ENCODE results near the gene TREH.

Gene TREH

DNA sequence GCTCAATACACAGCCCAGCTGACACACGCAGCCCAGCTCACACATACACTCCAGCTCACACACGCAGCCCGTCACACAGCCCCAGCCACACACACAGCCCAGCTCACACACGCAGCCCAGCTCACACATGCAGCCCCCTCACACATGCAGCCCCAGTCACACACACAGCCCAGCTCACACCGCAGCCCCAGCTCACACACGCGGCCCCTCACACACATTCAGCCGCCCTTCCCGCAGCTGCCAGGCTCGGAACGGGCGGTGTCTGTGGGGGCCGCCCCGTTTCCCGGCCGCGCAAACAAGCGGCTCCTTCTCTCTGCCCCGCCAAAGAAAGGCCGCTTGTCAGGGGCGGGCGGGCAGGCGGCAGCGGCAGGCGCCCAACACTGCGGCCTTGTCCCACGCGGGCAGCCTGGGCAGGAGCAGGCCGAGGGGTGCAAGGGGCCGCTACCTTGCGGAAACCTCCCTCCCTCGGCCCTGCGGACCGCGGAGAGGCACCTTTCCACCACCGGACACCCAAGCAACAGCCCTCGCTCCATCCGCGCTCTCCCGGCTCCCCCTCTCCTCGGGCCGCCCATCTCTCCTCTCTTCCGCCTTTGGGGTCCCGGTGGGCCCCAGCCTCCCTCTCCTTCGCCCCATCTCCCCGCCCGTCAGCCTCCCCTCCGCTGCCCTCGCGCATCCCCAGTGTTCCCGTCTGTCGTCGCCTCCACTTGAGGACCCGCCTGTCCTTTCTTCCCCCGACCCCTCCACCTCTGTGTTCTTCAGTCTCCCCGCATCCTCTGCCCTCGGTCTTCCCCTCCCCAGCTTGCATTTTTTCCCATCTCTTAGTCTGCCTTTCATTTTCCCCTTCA lies 69.8 kb downstream of the TREH start:
- no peak for DNase-seq

DNA sequence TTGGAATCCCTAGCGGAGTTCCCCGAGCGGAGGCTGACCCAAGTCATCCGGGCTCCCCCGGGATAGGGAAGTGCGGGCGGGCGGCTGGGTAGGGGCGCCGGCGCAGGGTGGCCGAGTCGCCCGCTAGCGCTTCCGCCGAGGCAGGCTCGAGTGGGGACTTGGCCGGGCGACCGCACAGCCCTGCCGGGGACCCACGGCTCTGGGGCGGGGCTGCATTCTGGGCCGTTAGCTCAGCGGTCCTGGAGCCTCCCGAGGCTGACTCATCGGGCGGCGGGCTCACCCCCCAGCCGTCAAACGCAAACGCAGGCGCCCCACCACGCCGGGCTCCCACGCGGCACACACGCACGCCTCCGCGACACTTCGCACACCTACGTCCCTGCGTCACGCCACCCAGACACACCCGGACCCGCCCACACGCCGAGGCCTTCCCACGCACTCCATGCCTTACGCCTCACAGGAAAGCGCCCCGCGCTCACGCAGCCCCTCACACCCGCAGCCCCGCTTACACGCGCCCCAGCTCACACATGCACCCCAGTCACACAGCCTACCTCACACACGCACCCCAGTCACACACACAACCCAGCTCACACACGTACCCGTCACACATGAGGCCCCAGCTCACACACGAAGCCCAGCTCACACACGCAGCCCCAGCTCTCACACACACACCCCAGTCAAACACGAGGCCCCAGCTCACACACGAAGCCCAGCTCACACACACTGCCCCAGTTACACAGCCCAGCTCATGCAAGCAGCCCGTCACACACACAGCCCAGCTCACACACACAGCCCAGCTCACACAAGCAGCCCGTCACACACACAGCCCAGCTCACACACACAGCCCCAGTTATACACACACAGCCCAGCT lies 70.9 kb downstream of the TREH start:
- no peak for DNase-seq

DNA sequence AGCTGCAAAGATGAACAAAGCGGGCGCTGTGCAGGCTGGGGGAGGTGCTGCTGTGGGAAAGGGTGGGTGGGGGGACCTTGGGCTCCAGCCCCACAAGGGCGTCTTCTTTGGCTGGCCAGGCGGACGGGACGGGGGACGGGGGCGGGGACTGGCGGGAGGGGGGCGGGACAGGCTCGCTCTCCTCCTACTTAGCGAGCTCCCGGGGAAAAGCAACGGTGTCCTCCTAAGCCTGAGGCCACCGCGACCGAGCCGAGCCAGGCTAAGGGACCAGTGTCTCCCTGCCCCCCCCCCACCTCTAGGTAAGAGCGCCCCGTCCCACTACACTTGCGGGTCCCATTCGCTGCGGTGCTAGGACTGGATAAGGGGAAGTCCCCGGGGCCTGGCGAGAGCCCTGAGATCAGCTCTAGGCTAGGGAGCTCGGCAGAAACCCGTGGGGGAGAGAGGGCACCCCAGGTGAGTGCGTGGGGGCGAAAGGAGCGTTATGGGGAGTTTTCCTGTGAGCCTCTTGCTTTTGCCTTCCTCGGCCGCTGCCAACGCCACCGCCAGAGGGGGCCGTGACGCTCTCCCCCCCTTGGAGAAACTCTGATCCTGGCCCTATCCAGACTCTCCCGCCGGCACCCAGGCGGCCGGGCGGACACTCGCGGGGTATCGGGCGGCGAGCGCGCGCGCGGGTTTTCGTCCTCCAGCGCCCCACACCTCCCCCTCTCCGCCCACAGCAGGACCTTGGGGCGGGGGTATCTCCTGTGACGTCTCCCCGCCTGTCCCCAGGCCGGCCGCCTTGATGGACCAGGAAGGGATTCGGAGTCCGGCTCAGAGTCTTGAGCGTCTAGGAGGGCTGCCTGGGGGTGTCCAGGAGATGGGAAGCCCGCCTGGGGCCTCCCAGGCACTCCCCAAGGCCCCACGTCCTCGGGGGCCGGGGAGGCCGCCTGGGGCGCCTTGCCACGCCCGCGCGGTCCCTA lies 71.8 kb downstream of the TREH start, which contains the start of gene PHLDB1:
Gene PHLDB1, plus strand, starts transcription at position 215 of the 959 bp plus-strand sequence. CDS start 6,222 bp downstream, outside the sequence.
- no peak for DNase-seq
